Neutrophil (primary cell): ENCODE results near the gene FAM219A.

ENCODE experiments used
- H3K27ac ChIP-seq: fragments of 200-600 bp; sonication (generic); 2 replicates; pipeline ENCODE4 v1.5.1; 2016; ENCODE audit warnings: mild to moderate bottlenecking, moderate library complexity
- H3K27me3 ChIP-seq: fragments of 200-600 bp; sonication (generic); 2 replicates; pipeline ENCODE4 v1.6.0; 2016; ENCODE audit warnings: mild to moderate bottlenecking
- H3K36me3 ChIP-seq: fragments of 200-600 bp; sonication (generic); 2 replicates; pipeline ENCODE4 v1.5.1; 2017
- H3K4me1 ChIP-seq, 2 experiments: fragments of 200-600 bp in 1 of 2; sonication (generic) in 1 of 2; 1 replicate in 1 of 2; 2 replicates in 1 of 2; pipeline versions ENCODE4 v1.5.1 to v1.6.1; 2013 to 2016; ENCODE audit warnings: low read depth in 1 of 2, low read length in 1 of 2, mild to moderate bottlenecking in 1 of 2, moderate library complexity in 1 of 2; ENCODE audit not compliant: control insufficient read depth in 1 of 2, insufficient read depth in 1 of 2
- H3K4me3 ChIP-seq, 2 experiments: fragments of 200-600 bp in 1 of 2; sonication (generic) in 1 of 2; 1 replicate in 1 of 2; 2 replicates in 1 of 2; pipeline ENCODE4 v1.5.1; 2013 to 2016; ENCODE audit warnings: low read depth in 1 of 2, low read length in 1 of 2, mild to moderate bottlenecking in 1 of 2, moderate library complexity in 1 of 2
- H3K9me3 ChIP-seq: fragments of 200-600 bp; sonication (generic); 2 replicates; pipeline ENCODE4 v1.5.1; 2016
- TF ChIP-seq, protein P1 (sequence below): fragments of 200-600 bp; sonication (generic); IDR thresholded peaks from 2 replicates; pipeline ENCODE4 v1.5.1; 2016; ENCODE audit warnings: antibody characterized with exemption

FAM219A gene

DNA sequence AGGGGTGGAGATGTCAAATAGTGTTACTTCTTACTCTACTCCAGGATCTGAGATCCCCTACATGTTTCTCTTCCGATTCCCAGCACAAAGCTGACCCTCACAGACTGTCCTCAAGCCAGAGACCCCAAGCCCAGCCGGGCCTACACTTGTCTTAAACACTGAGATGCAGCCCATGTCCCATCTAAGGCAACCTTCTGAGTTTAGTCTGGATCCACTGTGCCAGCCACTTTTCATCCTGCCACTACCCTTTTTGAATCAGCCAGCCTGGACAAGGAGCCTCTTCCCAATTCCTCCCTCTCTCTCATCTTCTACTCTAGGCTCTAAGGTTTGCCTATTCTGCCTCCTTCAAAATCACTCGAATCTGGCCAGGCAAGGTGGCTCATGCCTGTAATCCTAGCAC, 75.5 kb downstream of the FAM219A start:
- H3K9me3 ChIP-seq = no peaks in the 10 kb centered on the region
- no peak overlapping the region for H3K4me3 ChIP-seq
- H3K27me3 ChIP-seq = peaks cover 70% of the 10 kb centered on the region
- TF ChIP-seq, protein P1, sequence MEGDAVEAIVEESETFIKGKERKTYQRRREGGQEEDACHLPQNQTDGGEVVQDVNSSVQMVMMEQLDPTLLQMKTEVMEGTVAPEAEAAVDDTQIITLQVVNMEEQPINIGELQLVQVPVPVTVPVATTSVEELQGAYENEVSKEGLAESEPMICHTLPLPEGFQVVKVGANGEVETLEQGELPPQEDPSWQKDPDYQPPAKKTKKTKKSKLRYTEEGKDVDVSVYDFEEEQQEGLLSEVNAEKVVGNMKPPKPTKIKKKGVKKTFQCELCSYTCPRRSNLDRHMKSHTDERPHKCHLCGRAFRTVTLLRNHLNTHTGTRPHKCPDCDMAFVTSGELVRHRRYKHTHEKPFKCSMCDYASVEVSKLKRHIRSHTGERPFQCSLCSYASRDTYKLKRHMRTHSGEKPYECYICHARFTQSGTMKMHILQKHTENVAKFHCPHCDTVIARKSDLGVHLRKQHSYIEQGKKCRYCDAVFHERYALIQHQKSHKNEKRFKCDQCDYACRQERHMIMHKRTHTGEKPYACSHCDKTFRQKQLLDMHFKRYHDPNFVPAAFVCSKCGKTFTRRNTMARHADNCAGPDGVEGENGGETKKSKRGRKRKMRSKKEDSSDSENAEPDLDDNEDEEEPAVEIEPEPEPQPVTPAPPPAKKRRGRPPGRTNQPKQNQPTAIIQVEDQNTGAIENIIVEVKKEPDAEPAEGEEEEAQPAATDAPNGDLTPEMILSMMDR = no peak
- peaks cover 18 to 24% of the 10 kb centered on the region in 2 experiments for H3K4me1 ChIP-seq
- no peaks in the 10 kb centered on the region for H3K36me3 ChIP-seq
- no peak overlapping the region for H3K27ac ChIP-seq

DNA sequence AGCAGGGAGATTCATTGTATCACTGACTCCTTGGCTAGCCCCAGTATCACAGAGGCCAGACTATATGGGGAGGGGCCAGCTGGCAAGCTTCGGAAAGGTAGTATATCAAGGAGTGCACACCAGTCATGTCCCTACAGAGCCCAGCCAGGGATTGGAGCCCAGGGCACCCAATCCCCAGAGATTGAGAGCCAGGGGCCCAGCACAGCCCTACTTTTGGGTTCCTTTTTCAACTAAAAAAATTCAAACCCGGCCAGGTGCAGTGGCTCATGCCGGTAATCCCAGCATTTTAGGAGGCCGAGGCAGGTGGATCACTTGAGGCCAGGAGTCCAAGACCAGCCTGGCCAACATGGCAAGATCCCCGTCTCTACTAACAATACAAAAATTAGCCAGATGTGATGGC, 76.3 kb downstream of the FAM219A start:
- Histone ChIP-seq H3K4me1 (peaks cover 23 to 29% of the 10 kb centered on the region in 2 experiments), H3K27ac (no peak overlapping the region), H3K36me3 (no peaks in the 10 kb centered on the region), H3K27me3 (peaks cover 70% of the 10 kb centered on the region), H3K4me3 (no peak overlapping the region), H3K9me3 (no peaks in the 10 kb centered on the region)
- TF ChIP-seq, protein P1 = no peak

DNA sequence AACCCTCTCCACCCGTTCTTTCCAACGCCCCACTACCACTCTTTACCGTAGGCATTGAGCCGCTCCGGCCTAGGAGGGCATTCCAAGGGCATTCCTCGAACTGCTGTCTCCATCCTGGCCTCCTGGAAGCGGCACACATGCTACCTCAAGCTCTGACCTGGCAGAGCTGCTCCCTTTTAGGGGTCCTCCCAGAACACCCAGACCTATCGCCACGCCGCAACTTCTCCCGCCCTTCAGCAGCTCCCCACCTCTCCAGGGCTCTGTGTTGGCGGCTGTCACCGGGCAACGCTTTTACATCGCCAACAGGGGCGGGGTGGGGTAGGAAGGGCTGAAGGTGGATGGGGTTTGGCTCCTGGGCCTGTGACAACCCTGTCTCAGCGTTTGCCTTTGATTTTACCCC, 77.0 kb downstream of the FAM219A start:
- TF ChIP-seq, protein P1 = no peak
- peaks cover 28 to 37% of the 10 kb centered on the region in 2 experiments for H3K4me1 ChIP-seq
- no peaks in the 10 kb centered on the region for H3K9me3 ChIP-seq
- peak overlapping the region; percentile 57 to 80 for H3K4me3 ChIP-seq
- no peaks in the 10 kb centered on the region for H3K36me3 ChIP-seq
- H3K27me3 ChIP-seq = peaks cover 73% of the 10 kb centered on the region
- no peak overlapping the region for H3K27ac ChIP-seq

DNA sequence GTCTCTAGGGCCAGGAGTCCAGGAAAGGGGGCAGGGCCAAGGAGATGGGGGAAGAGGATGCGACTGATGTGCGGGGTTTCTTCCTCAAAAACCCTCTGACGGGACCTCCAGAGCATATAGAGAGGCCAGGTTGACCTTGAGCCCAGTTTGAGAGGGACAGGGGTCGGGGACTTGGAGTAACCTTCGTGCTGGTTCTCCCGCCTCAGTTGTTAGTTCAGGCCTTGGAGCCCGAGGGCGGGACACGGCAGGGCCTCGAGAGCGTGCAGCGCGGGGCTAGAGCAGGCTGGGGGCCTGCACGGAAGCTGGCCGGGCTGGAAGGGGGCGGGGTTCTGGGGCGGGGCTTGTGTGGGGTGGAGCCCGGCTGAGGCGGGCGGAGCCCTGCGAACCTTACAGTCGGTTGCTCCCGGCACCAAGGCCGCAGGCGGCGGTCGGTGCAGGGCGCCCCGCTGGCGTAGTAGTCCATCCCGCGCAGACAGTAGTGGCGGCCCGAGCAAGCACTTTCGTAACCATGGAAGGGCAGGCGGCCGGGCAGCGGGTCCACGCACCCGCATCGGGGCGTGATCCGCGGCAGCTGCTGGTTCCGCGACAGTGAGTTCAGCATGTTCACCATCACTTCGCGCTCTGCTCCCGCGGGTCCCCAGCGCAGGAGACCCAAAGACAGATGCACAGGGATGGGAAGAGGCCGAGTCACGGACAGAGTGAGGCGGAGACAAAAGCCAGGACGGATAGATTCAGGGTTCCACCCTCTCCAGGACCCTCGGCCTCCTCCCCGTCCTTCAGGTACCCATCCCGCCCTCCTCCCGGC, 77.7 kb downstream of the FAM219A start:
- Histone ChIP-seq H3K27me3 (peaks cover 79% of the 10 kb centered on the region), H3K36me3 (no peaks in the 10 kb centered on the region), H3K9me3 (no peaks in the 10 kb centered on the region), H3K4me1 (peaks cover 33 to 41% of the 10 kb centered on the region in 2 experiments), H3K27ac (peak overlapping the region; percentile 13), H3K4me3 (peak overlapping the region; percentile 57 to 80)
- TF ChIP-seq, protein P1 = no peak

DNA sequence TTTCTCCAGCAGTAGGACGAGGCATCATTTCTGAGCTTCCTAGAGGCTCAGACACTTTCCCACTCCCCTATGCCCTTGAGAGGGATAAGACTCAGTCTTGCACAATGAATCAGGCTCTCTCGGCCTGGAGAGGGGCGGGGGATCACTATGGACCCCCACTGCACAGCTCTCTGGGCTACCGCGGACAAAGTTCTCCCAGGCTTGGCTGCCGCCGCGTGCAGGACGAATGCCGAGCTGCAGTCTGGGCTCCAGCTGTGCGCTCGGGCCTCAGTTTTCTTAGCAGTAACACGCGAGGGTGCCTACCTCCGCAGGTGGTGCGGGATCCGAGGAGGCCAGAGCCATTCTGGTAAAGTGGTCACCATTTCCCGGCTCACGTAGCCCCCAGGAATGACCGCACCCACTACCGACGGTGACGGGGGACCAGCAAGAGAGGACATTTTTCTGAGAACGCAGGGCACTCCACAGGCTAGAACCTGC, 78.3 kb downstream of the FAM219A start:
- H3K36me3 ChIP-seq = no peaks in the 10 kb centered on the region
- H3K4me1 ChIP-seq = peaks cover 33 to 41% of the 10 kb centered on the region in 2 experiments
- peaks cover 86% of the 10 kb centered on the region for H3K27me3 ChIP-seq
- TF ChIP-seq, protein P1 = no peak
- peak overlapping the region; percentile 57 to 80 for H3K4me3 ChIP-seq
- no peaks in the 10 kb centered on the region for H3K9me3 ChIP-seq
- H3K27ac ChIP-seq = peak overlapping the region; percentile 13
